ENCODE measurements around the gene FLNB.

The FLNB gene

DNA sequence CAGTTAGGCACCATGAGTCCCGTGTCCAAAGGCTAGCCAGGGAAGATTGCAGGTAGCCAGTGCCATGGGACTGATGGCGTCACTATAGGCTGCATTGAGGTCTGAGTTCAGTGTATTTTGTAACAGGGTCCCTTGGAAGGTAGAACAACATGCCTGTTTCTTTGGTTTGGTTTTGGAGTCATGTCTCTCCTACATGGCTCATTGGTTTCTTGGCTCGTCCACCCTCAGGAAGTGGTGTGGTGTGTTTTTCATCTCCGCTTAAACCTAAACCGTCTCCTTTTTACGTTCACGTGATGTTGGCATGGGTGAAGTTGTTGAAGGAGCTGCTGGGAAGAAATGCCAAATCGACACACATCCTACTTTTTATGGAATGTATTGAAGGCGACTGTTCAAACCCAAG, 71.6 kb downstream of the FLNB start:
- TF ChIP-seq ZNF565 (CRISPR knock-in tag; conservative IDR thresholded peaks at IDR 0.05; ENCODE audit: low read depth), result no peak
- TF ChIP-seq CSDC2 (CRISPR knock-in tag; IDR thresholded peaks at IDR 0.05), result no peak
- TF ChIP-seq ESRRG (CRISPR knock-in tag; IDR thresholded peaks at IDR 0.05), result no peak
- TF ChIP-seq, protein P1, sequence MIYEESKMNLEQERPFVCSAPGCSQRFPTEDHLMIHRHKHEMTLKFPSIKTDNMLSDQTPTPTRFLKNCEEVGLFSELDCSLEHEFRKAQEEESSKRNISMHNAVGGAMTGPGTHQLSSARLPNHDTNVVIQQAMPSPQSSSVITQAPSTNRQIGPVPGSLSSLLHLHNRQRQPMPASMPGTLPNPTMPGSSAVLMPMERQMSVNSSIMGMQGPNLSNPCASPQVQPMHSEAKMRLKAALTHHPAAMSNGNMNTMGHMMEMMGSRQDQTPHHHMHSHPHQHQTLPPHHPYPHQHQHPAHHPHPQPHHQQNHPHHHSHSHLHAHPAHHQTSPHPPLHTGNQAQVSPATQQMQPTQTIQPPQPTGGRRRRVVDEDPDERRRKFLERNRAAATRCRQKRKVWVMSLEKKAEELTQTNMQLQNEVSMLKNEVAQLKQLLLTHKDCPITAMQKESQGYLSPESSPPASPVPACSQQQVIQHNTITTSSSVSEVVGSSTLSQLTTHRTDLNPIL (CRISPR knock-in tag; IDR thresholded peaks at IDR 0.05; ENCODE audit: low read depth), result no peak
- no peak for TF ChIP-seq ZFP3 (CRISPR knock-in tag; IDR thresholded peaks at IDR 0.05)
- TF ChIP-seq SNAI2 (CRISPR knock-in tag; IDR thresholded peaks at IDR 0.05), result no peak
- TF ChIP-seq ZNF70 (CRISPR knock-in tag; IDR thresholded peaks at IDR 0.05), result no peak
- no peak for TF ChIP-seq ZNF8 (CRISPR knock-in tag; IDR thresholded peaks at IDR 0.05)
- TF ChIP-seq, protein P2, sequence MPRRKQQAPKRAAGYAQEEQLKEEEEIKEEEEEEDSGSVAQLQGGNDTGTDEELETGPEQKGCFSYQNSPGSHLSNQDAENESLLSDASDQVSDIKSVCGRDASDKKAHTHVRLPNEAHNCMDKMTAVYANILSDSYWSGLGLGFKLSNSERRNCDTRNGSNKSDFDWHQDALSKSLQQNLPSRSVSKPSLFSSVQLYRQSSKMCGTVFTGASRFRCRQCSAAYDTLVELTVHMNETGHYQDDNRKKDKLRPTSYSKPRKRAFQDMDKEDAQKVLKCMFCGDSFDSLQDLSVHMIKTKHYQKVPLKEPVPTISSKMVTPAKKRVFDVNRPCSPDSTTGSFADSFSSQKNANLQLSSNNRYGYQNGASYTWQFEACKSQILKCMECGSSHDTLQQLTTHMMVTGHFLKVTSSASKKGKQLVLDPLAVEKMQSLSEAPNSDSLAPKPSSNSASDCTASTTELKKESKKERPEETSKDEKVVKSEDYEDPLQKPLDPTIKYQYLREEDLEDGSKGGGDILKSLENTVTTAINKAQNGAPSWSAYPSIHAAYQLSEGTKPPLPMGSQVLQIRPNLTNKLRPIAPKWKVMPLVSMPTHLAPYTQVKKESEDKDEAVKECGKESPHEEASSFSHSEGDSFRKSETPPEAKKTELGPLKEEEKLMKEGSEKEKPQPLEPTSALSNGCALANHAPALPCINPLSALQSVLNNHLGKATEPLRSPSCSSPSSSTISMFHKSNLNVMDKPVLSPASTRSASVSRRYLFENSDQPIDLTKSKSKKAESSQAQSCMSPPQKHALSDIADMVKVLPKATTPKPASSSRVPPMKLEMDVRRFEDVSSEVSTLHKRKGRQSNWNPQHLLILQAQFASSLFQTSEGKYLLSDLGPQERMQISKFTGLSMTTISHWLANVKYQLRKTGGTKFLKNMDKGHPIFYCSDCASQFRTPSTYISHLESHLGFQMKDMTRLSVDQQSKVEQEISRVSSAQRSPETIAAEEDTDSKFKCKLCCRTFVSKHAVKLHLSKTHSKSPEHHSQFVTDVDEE (CRISPR knock-in tag; IDR thresholded peaks at IDR 0.05), result no peak
- TF ChIP-seq ZFP30 (CRISPR knock-in tag; IDR thresholded peaks at IDR 0.05), result no peak
- TF ChIP-seq TCF4 (CRISPR knock-in tag; IDR thresholded peaks at IDR 0.05; ENCODE audit: borderline replicate concordance), result no peak
- ATAC-seq, result no peak

DNA sequence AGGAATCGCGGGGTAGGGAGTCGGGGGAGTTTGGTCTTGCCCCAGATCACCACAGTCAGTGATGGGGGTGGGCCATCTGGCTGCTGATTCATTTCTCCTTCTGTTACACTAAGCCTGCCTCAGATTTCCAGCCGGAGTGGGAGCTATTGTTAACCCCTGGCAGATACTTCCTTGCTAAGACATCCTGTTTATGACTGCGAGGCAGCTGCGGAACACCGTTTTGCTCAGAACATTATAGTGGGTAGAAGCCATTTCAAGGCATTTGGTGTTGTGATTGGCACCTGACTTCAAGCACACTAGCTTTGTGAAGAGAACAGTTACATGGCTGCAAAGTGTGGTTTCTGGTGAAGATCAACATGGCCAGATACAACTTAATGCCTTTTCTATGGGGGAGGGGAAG, 73.8 kb downstream of the FLNB start:
- TF ChIP-seq CSRNP3 (CRISPR knock-in tag; IDR thresholded peaks at IDR 0.05) (no peak), ARNTL (CRISPR knock-in tag; IDR thresholded peaks at IDR 0.05; ENCODE audit: borderline replicate concordance, low read depth) (no peak), OSR1 (CRISPR knock-in tag; IDR thresholded peaks at IDR 0.05) (no peak), TCF4 (CRISPR knock-in tag; IDR thresholded peaks at IDR 0.05; ENCODE audit: borderline replicate concordance) (no peak)
- TF ChIP-seq, protein P2 (CRISPR knock-in tag; IDR thresholded peaks at IDR 0.05), result no peak
- TF ChIP-seq, protein P3, sequence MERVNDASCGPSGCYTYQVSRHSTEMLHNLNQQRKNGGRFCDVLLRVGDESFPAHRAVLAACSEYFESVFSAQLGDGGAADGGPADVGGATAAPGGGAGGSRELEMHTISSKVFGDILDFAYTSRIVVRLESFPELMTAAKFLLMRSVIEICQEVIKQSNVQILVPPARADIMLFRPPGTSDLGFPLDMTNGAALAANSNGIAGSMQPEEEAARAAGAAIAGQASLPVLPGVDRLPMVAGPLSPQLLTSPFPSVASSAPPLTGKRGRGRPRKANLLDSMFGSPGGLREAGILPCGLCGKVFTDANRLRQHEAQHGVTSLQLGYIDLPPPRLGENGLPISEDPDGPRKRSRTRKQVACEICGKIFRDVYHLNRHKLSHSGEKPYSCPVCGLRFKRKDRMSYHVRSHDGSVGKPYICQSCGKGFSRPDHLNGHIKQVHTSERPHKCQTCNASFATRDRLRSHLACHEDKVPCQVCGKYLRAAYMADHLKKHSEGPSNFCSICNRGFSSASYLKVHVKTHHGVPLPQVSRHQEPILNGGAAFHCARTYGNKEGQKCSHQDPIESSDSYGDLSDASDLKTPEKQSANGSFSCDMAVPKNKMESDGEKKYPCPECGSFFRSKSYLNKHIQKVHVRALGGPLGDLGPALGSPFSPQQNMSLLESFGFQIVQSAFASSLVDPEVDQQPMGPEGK (CRISPR knock-in tag; IDR thresholded peaks at IDR 0.05; ENCODE audit: borderline replicate concordance), result no peak
- peak; percentile 82 for ATAC-seq

DNA sequence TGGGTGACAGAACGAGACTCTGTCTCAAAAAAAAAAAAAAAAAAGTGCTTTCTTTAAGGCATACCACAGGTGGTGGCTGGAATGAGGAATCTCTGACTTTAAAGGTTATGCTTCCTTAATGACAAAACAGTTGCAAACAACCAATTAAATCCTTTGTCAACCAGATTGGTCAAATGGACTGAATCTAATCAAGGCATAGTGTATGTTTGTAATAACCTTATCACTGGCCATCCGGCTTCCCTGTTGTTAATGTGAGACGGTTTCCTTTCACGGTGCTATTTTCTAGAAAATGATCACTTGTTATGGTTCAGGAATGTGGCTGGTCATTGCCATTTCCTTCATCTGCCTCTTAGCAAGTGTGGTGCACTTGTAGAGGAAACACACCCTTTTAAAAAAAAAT, 75.9 kb downstream of the FLNB start:
- no peak for TF ChIP-seq BACH2 (CRISPR knock-in tag; IDR thresholded peaks at IDR 0.05; ENCODE audit: borderline replicate concordance)
- TF ChIP-seq ARNTL (CRISPR knock-in tag; IDR thresholded peaks at IDR 0.05; ENCODE audit: borderline replicate concordance, low read depth), result no peak
- TF ChIP-seq ZFP3 (CRISPR knock-in tag; IDR thresholded peaks at IDR 0.05), result no peak
- TF ChIP-seq ZFP30 (CRISPR knock-in tag; IDR thresholded peaks at IDR 0.05), result no peak
- no peak for TF ChIP-seq ISL1 (CRISPR knock-in tag; IDR thresholded peaks at IDR 0.05)
- TF ChIP-seq, protein P2 (CRISPR knock-in tag; IDR thresholded peaks at IDR 0.05), result no peak
- no peak for TF ChIP-seq POU6F1 (CRISPR knock-in tag; IDR thresholded peaks at IDR 0.05; ENCODE audit: borderline replicate concordance, low read depth)
- ATAC-seq, result no peak

Measured in SK-N-SH treated with all-trans-retinoic acid at 6 μM for 48 hours (cell line).